GM12878 (cell line): ENCODE results near the gene SESTD1.

Experiments
- EP300 ChIP-seq, 2 experiments: fragments of 150-350 bp in 1 of 2; IDR thresholded peaks; 2 replicates each; pipeline ENCODE4 v1.6.1; 2011 to 2012; ENCODE audit warnings: low read depth in 2 of 2, low read length in 2 of 2, borderline replicate concordance in 1 of 2, improper control_type of control experiment in 1 of 2, inconsistent platforms in 1 of 2; ENCODE audit not compliant: control insufficient read depth in 1 of 2
- ESRRA ChIP-seq: IDR thresholded peaks from 2 replicates; pipeline ENCODE4 v1.6.1; 2012; ENCODE audit warnings: mild to moderate bottlenecking, low read length, improper control_type of control experiment
- KAT2A ChIP-seq: conservative IDR thresholded peaks from 2 replicates; pipeline ENCODE4 v1.6.1; 2011; ENCODE audit warnings: low read depth, low read length; ENCODE audit not compliant: control insufficient read depth
- NFYB ChIP-seq: IDR thresholded peaks from 2 replicates; pipeline ENCODE4 v1.6.1; 2011; ENCODE audit warnings: low read depth, mild to moderate bottlenecking, low read length, improper control_type of control experiment, moderate library complexity; ENCODE audit not compliant: insufficient read depth
- POLR2AphosphoS5 ChIP-seq: IDR thresholded peaks from 2 replicates; pipeline ENCODE4 v1.6.1; 2011; ENCODE audit warnings: mild to moderate bottlenecking, low read length, inconsistent platforms
- SMC3 ChIP-seq: IDR thresholded peaks from 2 replicates; pipeline ENCODE4 v1.6.1; 2011; ENCODE audit warnings: low read length, improper control_type of control experiment, borderline replicate concordance
- TF ChIP-seq, protein P1 (sequence below): fragments of 450-650 bp; conservative IDR thresholded peaks from 2 replicates; pipeline ENCODE4 v1.6.1; 2017; ENCODE audit warnings: mild to moderate bottlenecking, moderate library complexity
- TF ChIP-seq, protein P2 (sequence below): IDR thresholded peaks from 2 replicates; pipeline ENCODE4 v1.6.1; 2012; ENCODE audit warnings: low read depth, low read length, improper control_type of control experiment
- TF ChIP-seq, protein P3 (sequence below): IDR thresholded peaks from 2 replicates; pipeline ENCODE4 v1.6.1; 2011; ENCODE audit warnings: borderline replicate concordance, low read depth, mild to moderate bottlenecking, moderate library complexity, mixed read lengths, low read length; ENCODE audit not compliant: insufficient read depth; ENCODE audit errors: extremely low read length
- TF ChIP-seq, protein P4 (sequence below), 3 experiments: IDR thresholded peaks in 2 of 3; conservative IDR thresholded peaks in 1 of 3; 2 replicates each; pipeline ENCODE4 v1.5.1; 2011; ENCODE audit warnings: low read depth in 3 of 3, low read length in 3 of 3, mild to moderate bottlenecking in 3 of 3, control low read depth in 2 of 3, moderate library complexity in 2 of 3, inconsistent platforms in 1 of 3, mixed read lengths in 1 of 3; ENCODE audit not compliant: control insufficient read depth in 2 of 3, insufficient read depth in 1 of 3; ENCODE audit errors: extremely low read depth in 1 of 3
- TF ChIP-seq, protein P5 (sequence below): IDR thresholded peaks from 2 replicates; pipeline ENCODE4 v1.6.1; 2011; ENCODE audit warnings: low read depth, mild to moderate bottlenecking, low read length, moderate library complexity, borderline replicate concordance; ENCODE audit errors: extremely low read depth

DNA sequence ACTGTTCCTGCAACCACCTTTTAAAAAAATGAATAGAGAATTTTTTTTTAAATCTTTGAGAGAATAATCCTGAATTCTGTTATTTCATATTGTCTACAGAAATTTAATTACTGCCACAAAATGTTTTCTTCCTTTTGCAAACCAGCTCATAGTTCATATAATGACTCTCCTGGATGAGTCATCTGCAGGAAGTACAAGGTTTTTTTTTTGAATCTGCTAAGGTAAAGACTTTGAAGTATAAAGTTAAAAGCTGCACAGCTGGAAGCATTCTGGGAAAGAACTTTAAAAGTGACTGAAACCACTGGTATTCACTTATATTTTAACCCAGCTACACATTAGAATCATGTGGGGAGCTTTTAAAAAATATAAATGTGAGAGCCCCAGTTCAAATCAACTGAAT, 25.4 kb downstream of the SESTD1 start:
- TF ChIP-seq, protein P1, sequence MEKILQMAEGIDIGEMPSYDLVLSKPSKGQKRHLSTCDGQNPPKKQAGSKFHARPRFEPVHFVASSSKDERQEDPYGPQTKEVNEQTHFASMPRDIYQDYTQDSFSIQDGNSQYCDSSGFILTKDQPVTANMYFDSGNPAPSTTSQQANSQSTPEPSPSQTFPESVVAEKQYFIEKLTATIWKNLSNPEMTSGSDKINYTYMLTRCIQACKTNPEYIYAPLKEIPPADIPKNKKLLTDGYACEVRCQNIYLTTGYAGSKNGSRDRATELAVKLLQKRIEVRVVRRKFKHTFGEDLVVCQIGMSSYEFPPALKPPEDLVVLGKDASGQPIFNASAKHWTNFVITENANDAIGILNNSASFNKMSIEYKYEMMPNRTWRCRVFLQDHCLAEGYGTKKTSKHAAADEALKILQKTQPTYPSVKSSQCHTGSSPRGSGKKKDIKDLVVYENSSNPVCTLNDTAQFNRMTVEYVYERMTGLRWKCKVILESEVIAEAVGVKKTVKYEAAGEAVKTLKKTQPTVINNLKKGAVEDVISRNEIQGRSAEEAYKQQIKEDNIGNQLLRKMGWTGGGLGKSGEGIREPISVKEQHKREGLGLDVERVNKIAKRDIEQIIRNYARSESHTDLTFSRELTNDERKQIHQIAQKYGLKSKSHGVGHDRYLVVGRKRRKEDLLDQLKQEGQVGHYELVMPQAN = no peak
- TF ChIP-seq, protein P2, sequence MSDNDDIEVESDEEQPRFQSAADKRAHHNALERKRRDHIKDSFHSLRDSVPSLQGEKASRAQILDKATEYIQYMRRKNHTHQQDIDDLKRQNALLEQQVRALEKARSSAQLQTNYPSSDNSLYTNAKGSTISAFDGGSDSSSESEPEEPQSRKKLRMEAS = no peak
- TF ChIP-seq, protein P3, sequence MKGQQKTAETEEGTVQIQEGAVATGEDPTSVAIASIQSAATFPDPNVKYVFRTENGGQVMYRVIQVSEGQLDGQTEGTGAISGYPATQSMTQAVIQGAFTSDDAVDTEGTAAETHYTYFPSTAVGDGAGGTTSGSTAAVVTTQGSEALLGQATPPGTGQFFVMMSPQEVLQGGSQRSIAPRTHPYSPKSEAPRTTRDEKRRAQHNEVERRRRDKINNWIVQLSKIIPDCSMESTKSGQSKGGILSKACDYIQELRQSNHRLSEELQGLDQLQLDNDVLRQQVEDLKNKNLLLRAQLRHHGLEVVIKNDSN = no peak
- TF ChIP-seq NFYB = no peak
- TF ChIP-seq POLR2AphosphoS5 = no peak
- TF ChIP-seq, protein P4, sequence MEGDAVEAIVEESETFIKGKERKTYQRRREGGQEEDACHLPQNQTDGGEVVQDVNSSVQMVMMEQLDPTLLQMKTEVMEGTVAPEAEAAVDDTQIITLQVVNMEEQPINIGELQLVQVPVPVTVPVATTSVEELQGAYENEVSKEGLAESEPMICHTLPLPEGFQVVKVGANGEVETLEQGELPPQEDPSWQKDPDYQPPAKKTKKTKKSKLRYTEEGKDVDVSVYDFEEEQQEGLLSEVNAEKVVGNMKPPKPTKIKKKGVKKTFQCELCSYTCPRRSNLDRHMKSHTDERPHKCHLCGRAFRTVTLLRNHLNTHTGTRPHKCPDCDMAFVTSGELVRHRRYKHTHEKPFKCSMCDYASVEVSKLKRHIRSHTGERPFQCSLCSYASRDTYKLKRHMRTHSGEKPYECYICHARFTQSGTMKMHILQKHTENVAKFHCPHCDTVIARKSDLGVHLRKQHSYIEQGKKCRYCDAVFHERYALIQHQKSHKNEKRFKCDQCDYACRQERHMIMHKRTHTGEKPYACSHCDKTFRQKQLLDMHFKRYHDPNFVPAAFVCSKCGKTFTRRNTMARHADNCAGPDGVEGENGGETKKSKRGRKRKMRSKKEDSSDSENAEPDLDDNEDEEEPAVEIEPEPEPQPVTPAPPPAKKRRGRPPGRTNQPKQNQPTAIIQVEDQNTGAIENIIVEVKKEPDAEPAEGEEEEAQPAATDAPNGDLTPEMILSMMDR (IDR thresholded peaks at IDR 0.05 in 2 of 3, conservative IDR thresholded peaks at IDR 0.05 in 1 of 3; ENCODE audit: control insufficient read depth in 2 of 3, extremely low read depth in 1 of 3, insufficient read depth in 1 of 3, low read depth in 3 of 3, low read length in 3 of 3) = no peak
- no peak for TF ChIP-seq KAT2A
- no peak for TF ChIP-seq ESRRA
- TF ChIP-seq, protein P5, sequence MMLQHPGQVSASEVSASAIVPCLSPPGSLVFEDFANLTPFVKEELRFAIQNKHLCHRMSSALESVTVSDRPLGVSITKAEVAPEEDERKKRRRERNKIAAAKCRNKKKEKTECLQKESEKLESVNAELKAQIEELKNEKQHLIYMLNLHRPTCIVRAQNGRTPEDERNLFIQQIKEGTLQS = no peak
- TF ChIP-seq SMC3 = no peak
- no peak for TF ChIP-seq EP300 (IDR thresholded peaks at IDR 0.05; ENCODE audit: borderline replicate concordance in 1 of 2, control insufficient read depth in 1 of 2, low read depth in 2 of 2, low read length in 2 of 2)
